AG09309 (cell line): ENCODE data around the gene NRXN2.

Source experiments
- DNase-seq: peaks from one replicate; pipeline ENCODE4 v3.0.0-alpha.2; 2010; ENCODE audit warnings: low read depth
- H3K4me3 ChIP-seq: 2 replicates; pipeline ENCODE4 v1.5.1; 2011; ENCODE audit warnings: mild to moderate bottlenecking, low read depth, low read length, moderate library complexity; ENCODE audit not compliant: control insufficient read depth
- TF ChIP-seq, protein P1 (sequence below): IDR thresholded peaks from 2 replicates; pipeline ENCODE4 v1.5.1; 2011; ENCODE audit warnings: mild to moderate bottlenecking, low read depth, low read length, inconsistent platforms; ENCODE audit not compliant: insufficient read depth, control insufficient read depth; ENCODE audit errors: missing control alignments

The NRXN2 gene

GRCh38 chr11:64713016-64713707, 9.8 kb downstream of the NRXN2 start:
- DNase-seq = no peak
- H3K4me3 ChIP-seq = no peak overlapping the region
- TF ChIP-seq, protein P1, sequence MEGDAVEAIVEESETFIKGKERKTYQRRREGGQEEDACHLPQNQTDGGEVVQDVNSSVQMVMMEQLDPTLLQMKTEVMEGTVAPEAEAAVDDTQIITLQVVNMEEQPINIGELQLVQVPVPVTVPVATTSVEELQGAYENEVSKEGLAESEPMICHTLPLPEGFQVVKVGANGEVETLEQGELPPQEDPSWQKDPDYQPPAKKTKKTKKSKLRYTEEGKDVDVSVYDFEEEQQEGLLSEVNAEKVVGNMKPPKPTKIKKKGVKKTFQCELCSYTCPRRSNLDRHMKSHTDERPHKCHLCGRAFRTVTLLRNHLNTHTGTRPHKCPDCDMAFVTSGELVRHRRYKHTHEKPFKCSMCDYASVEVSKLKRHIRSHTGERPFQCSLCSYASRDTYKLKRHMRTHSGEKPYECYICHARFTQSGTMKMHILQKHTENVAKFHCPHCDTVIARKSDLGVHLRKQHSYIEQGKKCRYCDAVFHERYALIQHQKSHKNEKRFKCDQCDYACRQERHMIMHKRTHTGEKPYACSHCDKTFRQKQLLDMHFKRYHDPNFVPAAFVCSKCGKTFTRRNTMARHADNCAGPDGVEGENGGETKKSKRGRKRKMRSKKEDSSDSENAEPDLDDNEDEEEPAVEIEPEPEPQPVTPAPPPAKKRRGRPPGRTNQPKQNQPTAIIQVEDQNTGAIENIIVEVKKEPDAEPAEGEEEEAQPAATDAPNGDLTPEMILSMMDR = no peak

DNA sequence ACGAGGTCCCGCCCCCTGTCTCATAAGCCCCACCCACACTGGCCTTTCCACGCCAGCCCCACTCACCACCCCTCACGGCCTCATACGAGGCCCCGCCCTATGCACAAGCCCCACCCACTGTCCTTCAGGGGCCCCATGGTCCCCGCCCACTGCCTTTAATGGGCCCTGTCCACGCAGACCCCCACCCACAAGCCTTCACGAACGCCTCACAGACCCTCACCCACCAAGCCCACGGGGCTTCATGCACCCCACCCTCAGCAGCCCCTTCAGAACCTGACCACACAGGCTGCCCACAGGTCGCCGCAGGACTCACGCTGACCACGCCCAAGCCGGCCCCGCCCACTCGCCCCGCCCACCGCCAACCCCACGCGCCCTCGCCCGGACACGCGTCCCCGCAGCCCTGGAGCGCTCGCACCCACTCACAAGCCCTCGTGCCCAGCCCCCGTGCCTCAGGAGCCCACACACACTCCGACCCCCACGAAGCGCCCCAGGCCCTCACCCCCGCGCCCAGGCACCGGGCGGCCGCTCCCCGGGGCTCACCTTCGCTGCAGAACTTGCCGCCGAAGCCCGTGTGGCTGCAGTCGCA, 10.5 kb downstream of the NRXN2 start:
- DNase-seq = no peak
- H3K4me3 ChIP-seq = no peak overlapping the region
- TF ChIP-seq, protein P1 = no peak

GRCh38 chr11:64711956-64712362, 11.0 kb downstream of the NRXN2 start:
- no peak overlapping the region for H3K4me3 ChIP-seq
- DNase-seq = no peak
- TF ChIP-seq, protein P1 = no peak

DNA sequence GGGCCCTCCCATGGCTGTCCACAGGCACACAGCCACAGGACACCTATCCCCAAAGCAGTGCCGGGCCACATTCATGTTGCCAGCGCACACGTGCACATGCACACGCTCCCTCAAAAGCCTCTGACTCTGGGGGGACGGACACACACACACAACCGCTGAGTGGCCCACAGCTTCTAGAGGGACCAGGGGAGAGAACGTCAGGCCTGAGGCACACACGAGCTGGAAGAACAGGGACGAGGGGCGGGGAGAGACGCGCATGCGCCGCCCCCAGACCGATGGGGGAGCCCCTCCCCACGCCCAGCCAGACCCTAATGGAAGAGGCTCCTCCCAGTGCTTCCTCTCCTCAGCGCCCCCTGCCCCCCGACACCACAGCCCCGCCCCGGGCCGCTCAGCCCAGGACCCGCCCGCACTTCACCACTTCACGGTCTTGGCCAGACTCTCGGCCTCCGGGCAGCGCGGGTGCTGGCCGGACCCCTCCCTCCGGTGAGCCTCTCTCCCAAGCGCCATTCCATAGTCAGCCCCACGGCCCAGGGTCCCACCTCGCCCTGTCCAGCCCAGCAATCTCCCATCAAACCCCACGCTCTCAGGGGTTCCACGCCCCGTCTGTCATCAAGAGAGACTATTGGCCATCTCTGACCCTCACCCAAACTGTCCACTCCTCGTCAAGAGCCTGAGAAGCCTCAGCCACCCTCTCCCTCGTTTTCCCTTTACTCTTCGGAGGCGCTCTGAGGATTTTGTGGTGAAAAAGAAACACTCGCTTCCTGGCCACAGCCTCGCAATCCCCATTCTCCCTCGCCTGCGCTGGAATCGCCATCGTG, 11.7 kb downstream of the NRXN2 start:
- TF ChIP-seq, protein P1 = no peak
- no peak for DNase-seq
- H3K4me3 ChIP-seq = no peak overlapping the region

DNA sequence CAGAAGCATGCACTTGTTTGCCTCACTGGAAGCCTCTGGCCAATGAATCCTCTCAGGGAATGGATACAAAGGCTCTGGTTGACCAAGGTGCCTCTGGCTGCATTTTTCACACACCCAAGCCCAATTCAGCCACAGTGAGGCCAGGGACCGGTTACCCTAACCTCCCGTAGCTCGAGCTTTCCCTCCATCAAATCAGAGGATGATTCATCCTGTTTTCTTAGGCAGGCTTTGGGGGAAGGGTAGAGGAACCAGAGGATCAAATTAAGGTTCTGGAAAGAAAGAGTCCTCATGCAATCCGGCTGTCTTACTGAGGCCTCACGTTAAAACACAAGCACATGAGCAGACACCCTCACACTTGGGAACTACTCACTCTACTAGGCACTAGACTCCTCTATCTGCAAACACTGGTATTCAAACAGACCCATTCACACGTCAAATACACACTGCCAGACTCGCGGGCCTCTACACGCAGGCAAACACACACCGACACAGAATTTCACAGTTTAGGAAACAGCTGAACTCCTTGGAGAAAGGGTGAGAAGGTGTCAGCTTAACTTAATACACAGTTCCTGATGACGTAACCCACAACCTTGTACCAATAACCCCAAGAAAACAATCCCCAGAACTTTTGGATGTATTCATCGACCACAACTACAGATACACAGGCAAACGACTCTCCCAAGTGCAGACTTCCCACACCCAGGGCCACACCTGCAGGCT, 12.4 kb downstream of the NRXN2 start:
- H3K4me3 ChIP-seq = no peak overlapping the region
- TF ChIP-seq, protein P1 = no peak
- DNase-seq = no peak

DNA sequence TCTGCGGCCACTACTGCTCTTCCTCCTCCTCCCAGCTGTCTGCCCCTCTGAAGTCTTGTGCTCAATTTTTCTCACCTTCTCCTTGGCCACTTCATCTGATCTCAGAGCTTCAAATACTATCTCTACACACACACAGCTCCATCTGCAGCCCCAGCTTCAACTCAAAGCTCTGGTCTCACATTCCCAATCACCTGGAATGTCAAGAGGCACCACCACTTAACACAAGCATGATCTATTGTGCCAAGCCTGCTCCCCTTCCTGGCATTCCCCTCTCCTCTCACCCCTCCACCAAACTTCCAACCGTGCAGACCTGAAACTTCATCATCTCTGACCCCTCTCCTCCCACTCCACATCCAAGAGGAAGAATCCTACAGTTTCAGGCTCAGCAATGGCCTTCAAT, 17.5 kb downstream of the NRXN2 start:
- no peak overlapping the region for H3K4me3 ChIP-seq
- TF ChIP-seq, protein P1 = no peak
- no peak for DNase-seq
